Measurements from ENCODE around the gene KRT75.

Gene KRT75

GRCh38 chr12:52444647-52445595 is 10.8 kb upstream of the KRT75 start:
- Histone ChIP-seq H3K27me3 (replicated peaks; ENCODE audit: control insufficient read depth, insufficient read depth, low read length) (peaks cover 6% of the 10 kb centered on the region), H3K4me3 (replicated peaks; ENCODE audit: low read depth, low read length) (no peak overlapping the region), H3K36me3 (ENCODE audit: control insufficient read depth, insufficient read depth, low read length) (no peaks in the 10 kb centered on the region)
- TF ChIP-seq CTCF (IDR thresholded peaks at IDR 0.05; ENCODE audit: insufficient read depth, low read length, poor library complexity, severe bottlenecking): no peak
- DNase-seq (ENCODE audit: extremely low read depth, insufficient read length): no peak

GRCh38 chr12:52443966-52444365 is 9.8 kb upstream of the KRT75 start:
- Histone ChIP-seq H3K36me3 (ENCODE audit: control insufficient read depth, insufficient read depth, low read length) (no peaks in the 10 kb centered on the region), H3K4me3 (replicated peaks; ENCODE audit: low read depth, low read length) (no peak overlapping the region), H3K27me3 (replicated peaks; ENCODE audit: control insufficient read depth, insufficient read depth, low read length) (peaks cover 6% of the 10 kb centered on the region)
- no peak for DNase-seq (ENCODE audit: extremely low read depth, insufficient read length)
- no peak for TF ChIP-seq CTCF (IDR thresholded peaks at IDR 0.05; ENCODE audit: insufficient read depth, low read length, poor library complexity, severe bottlenecking)

GRCh38 chr12:52442600-52443061 is 8.5 kb upstream of the KRT75 start:
- no peak for DNase-seq (ENCODE audit: extremely low read depth, insufficient read length)
- Histone ChIP-seq H3K36me3 (ENCODE audit: control insufficient read depth, insufficient read depth, low read length) (no peaks in the 10 kb centered on the region), H3K4me3 (replicated peaks; ENCODE audit: low read depth, low read length) (no peak overlapping the region), H3K27me3 (replicated peaks; ENCODE audit: control insufficient read depth, insufficient read depth, low read length) (peaks cover 5% of the 10 kb centered on the region)
- no peak for TF ChIP-seq CTCF (IDR thresholded peaks at IDR 0.05; ENCODE audit: insufficient read depth, low read length, poor library complexity, severe bottlenecking)

GRCh38 chr12:52441320-52441911 is 7.2 kb upstream of the KRT75 start:
- no peak overlapping the region for H3K4me3 ChIP-seq (replicated peaks; ENCODE audit: low read depth, low read length)
- H3K27me3 ChIP-seq (replicated peaks; ENCODE audit: control insufficient read depth, insufficient read depth, low read length): peaks cover 5% of the 10 kb centered on the region
- no peaks in the 10 kb centered on the region for H3K36me3 ChIP-seq (ENCODE audit: control insufficient read depth, insufficient read depth, low read length)
- no peak for DNase-seq (ENCODE audit: extremely low read depth, insufficient read length)
- no peak for TF ChIP-seq CTCF (IDR thresholded peaks at IDR 0.05; ENCODE audit: insufficient read depth, low read length, poor library complexity, severe bottlenecking)

GRCh38 chr12:52440821-52441319 is 6.7 kb upstream of the KRT75 start:
- no peaks in the 10 kb centered on the region for H3K36me3 ChIP-seq (ENCODE audit: control insufficient read depth, insufficient read depth, low read length)
- peaks cover 5% of the 10 kb centered on the region for H3K27me3 ChIP-seq (replicated peaks; ENCODE audit: control insufficient read depth, insufficient read depth, low read length)
- H3K4me3 ChIP-seq (replicated peaks; ENCODE audit: low read depth, low read length): no peak overlapping the region
- TF ChIP-seq CTCF (IDR thresholded peaks at IDR 0.05; ENCODE audit: insufficient read depth, low read length, poor library complexity, severe bottlenecking): no peak
- no peak for DNase-seq (ENCODE audit: extremely low read depth, insufficient read length)
